HL-60 (cell line): ENCODE results near the gene CLCN3.

ENCODE experiments used
- SPI1 ChIP-seq: IDR thresholded peaks from 2 replicates; pipeline ENCODE4 v1.6.1; 2012; ENCODE audit warnings: low read depth, mild to moderate bottlenecking, borderline replicate concordance
- TF ChIP-seq, protein P1 (sequence below): IDR thresholded peaks from one replicate; pipeline ENCODE4 v1.5.1; 2011; ENCODE audit warnings: low read length, control low read depth, inconsistent platforms; ENCODE audit not compliant: insufficient read depth

DNA sequence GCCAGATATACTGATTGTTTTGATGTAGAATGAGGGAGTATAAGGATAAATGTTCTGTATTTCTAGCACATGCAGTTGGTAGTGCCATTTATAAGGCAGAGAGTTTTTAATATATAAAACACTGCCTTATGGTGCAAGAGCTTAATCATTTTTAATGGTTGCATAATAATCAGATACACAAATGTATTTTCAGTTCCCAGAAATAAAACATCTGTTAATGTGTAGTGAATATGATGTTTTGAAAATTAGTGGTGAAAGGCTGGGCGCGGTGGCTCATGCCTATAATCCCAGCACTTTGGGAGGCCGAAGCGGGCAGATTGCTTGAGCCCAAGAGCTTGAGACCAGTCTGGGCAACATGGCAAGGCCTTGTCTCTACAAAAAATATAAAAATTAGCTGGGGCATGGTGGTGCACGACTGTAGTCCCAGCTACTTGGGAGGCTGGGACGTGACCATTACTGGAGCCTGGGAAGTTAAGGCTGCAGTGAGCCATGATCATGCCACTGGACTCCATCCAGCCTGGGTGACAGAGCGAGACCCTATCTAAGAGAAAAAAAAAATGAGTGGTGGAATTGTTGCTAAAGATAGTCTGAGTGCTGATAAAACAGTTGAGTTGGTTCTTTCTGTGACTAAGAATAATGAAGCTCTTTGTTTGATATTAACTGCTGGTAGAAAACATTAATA lies 29.3 kb downstream of the CLCN3 start:
- TF ChIP-seq, protein P1, sequence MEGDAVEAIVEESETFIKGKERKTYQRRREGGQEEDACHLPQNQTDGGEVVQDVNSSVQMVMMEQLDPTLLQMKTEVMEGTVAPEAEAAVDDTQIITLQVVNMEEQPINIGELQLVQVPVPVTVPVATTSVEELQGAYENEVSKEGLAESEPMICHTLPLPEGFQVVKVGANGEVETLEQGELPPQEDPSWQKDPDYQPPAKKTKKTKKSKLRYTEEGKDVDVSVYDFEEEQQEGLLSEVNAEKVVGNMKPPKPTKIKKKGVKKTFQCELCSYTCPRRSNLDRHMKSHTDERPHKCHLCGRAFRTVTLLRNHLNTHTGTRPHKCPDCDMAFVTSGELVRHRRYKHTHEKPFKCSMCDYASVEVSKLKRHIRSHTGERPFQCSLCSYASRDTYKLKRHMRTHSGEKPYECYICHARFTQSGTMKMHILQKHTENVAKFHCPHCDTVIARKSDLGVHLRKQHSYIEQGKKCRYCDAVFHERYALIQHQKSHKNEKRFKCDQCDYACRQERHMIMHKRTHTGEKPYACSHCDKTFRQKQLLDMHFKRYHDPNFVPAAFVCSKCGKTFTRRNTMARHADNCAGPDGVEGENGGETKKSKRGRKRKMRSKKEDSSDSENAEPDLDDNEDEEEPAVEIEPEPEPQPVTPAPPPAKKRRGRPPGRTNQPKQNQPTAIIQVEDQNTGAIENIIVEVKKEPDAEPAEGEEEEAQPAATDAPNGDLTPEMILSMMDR: no peak
- TF ChIP-seq SPI1: no peak
